Measurements from ENCODE around the gene PVALEF.

PVALEF gene

DNA sequence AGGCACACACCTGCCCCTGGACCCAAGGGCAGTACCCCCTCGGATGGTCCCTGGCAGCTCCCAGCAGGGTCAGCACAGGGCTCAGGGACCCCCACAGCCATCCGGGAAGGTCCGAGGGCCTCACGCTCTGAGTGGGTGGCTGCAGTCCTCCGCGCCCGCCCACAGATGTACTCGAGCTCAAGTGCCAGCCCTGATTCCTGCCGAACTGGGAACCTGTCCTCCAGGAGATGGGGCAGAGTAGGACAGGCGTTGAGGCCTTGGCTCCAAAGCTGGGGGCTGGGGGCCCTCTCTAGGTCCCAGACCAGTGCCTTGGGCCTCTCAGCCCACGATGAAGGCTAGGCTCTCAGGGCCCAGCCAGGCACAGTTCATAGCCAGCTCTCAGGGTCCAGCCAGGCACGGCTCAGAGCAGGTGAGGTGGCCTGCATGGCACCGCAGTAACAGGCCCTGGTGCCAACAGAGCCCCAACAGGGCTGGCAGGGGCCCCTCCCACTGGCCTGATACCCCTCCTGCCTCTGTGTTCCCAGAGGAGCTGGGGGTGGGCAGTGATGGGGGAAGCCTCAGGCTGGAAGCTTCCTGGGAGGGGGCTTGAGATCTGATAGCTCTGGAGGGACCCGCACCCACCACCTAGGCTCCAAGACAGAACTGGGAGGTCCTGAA is 35.5 kb upstream of the PVALEF start:
- Histone ChIP-seq H2BK12ac (ENCODE audit: low read length in 2 of 2) (no peak overlapping the region), H3K79me1 (replicated peaks; ENCODE audit: low read length, poor library complexity, severe bottlenecking) (no peaks in the 10 kb centered on the region), H3K14ac (ENCODE audit: low read length in 2 of 2) (no peak overlapping the region), H3K18ac (ENCODE audit: low read depth in 1 of 2, low read length in 2 of 2) (no peak overlapping the region), H2AFZ (ENCODE audit: low read depth, low read length) (no peak overlapping the region), H3K4ac (ENCODE audit: low read depth in 1 of 2, low read length in 2 of 2) (no peak overlapping the region), H2BK15ac (ENCODE audit: low read depth, poor library complexity, severe bottlenecking) (no peak overlapping the region), H2AK5ac (ENCODE audit: low read length, severe bottlenecking) (no peak overlapping the region), H3K36me3 (ENCODE audit: control insufficient read depth in 1 of 2, insufficient read depth in 2 of 2, low read depth in 1 of 2, low read length in 2 of 2) (no peaks in the 10 kb centered on the region), H3K9ac (ENCODE audit: low read length) (no peak overlapping the region), H2BK5ac (ENCODE audit: low read depth, low read length, poor library complexity, severe bottlenecking) (no peak overlapping the region), H3K27ac (ENCODE audit: low read length, poor library complexity, severe bottlenecking) (no peak overlapping the region), H4K91ac (ENCODE audit: low read length) (no peak overlapping the region), H3K23ac (ENCODE audit: low read length in 2 of 2) (no peak overlapping the region), H3K9me3 (ENCODE audit: control insufficient read depth, low read length) (no peaks in the 10 kb centered on the region), H3K27me3 (ENCODE audit: control insufficient read depth in 1 of 2, insufficient read depth in 1 of 2, low read length in 2 of 2) (peaks cover 0 to 39% of the 10 kb centered on the region in 2 experiments), H3K4me2 (ENCODE audit: low read length, poor library complexity, severe bottlenecking) (no peak overlapping the region), H3K4me1 (ENCODE audit: control insufficient read depth, insufficient read depth, low read depth, low read length) (peaks cover 6% of the 10 kb centered on the region), H3K4me3 (ENCODE audit: insufficient read depth in 1 of 2, low read depth in 1 of 2, low read length in 2 of 2) (no peak overlapping the region), H4K8ac (ENCODE audit: low read length) (no peak overlapping the region), H2BK120ac (ENCODE audit: low read depth, low read length) (no peak overlapping the region)
- DNase-seq, result no peak
- WGBS, result 77% methylated on average over 13 of the region's 14 CpGs

DNA sequence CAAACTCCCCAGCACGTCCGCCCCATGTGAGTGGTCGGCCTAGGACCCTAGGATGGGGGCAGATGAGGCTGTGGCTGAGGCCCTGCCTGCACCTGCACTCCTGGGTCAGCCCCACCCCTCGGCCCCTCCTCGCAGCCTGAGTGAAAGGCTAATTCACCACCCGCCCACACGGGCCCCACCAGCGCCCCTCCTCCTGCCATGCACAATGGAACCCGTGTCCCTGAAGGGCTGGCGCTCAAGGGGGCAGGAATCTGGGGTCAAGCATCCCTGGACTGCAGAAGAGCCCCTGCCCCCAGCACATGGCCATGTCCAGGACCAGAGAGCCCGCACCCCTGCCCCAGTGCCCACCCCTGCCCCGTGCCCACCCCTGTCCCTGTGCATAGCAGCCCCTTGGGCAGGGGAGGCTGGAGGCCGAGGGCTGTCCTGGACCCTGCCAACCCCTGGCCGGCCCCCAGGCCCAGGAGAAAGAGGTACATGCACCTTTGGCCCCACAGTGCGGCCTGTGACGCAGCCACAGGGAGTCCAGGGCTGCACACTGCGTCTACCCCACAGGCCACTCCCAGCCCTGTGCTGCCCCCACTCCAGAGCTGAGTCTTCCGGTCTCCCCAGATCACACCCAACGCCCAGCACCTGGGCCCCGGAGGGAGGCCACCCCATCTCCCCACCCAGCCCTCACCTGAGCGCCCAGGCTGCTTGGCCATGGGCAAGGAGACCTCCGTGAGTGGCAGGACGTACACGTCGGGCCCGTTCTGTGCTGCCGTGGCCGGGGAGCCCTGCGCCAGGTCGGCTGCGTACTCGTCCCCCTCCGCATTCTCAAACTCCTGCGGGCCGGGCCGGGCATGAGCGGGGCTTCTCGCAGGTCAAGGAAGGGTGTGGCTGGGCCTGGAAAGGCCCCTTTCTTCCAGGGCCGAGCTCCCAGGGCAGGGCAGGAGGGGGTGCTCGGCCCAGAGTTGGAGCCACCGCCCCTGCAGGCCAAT is 34.6 kb upstream of the PVALEF start:
- Histone ChIP-seq H3K27me3 (ENCODE audit: control insufficient read depth in 1 of 2, insufficient read depth in 1 of 2, low read length in 2 of 2) (peaks cover 0 to 47% of the 10 kb centered on the region in 2 experiments), H3K9me3 (ENCODE audit: control insufficient read depth, low read length) (no peaks in the 10 kb centered on the region), H3K4me3 (ENCODE audit: insufficient read depth in 1 of 2, low read depth in 1 of 2, low read length in 2 of 2) (no peak overlapping the region), H2BK5ac (ENCODE audit: low read depth, low read length, poor library complexity, severe bottlenecking) (no peak overlapping the region), H2BK12ac (ENCODE audit: low read length in 2 of 2) (no peak overlapping the region), H3K14ac (ENCODE audit: low read length in 2 of 2) (no peak overlapping the region), H3K36me3 (ENCODE audit: control insufficient read depth in 1 of 2, insufficient read depth in 2 of 2, low read depth in 1 of 2, low read length in 2 of 2) (no peaks in the 10 kb centered on the region), H3K4me2 (ENCODE audit: low read length, poor library complexity, severe bottlenecking) (no peak overlapping the region), H2BK120ac (ENCODE audit: low read depth, low read length) (no peak overlapping the region), H3K27ac (ENCODE audit: low read length, poor library complexity, severe bottlenecking) (no peak overlapping the region), H3K9ac (ENCODE audit: low read length) (no peak overlapping the region), H4K8ac (ENCODE audit: low read length) (no peak overlapping the region), H2AK5ac (ENCODE audit: low read length, severe bottlenecking) (no peak overlapping the region), H3K79me1 (replicated peaks; ENCODE audit: low read length, poor library complexity, severe bottlenecking) (no peaks in the 10 kb centered on the region), H2AFZ (ENCODE audit: low read depth, low read length) (no peak overlapping the region), H3K18ac (ENCODE audit: low read depth in 1 of 2, low read length in 2 of 2) (no peak overlapping the region), H2BK15ac (ENCODE audit: low read depth, poor library complexity, severe bottlenecking) (no peak overlapping the region), H3K23ac (ENCODE audit: low read length in 2 of 2) (no peak overlapping the region), H4K91ac (ENCODE audit: low read length) (no peak overlapping the region), H3K4ac (ENCODE audit: low read depth in 1 of 2, low read length in 2 of 2) (no peak overlapping the region), H3K4me1 (ENCODE audit: control insufficient read depth, insufficient read depth, low read depth, low read length) (peaks cover 4% of the 10 kb centered on the region)
- no peak for DNase-seq
- WGBS, result 84% methylated on average over 36 of the region's 41 CpGs

DNA sequence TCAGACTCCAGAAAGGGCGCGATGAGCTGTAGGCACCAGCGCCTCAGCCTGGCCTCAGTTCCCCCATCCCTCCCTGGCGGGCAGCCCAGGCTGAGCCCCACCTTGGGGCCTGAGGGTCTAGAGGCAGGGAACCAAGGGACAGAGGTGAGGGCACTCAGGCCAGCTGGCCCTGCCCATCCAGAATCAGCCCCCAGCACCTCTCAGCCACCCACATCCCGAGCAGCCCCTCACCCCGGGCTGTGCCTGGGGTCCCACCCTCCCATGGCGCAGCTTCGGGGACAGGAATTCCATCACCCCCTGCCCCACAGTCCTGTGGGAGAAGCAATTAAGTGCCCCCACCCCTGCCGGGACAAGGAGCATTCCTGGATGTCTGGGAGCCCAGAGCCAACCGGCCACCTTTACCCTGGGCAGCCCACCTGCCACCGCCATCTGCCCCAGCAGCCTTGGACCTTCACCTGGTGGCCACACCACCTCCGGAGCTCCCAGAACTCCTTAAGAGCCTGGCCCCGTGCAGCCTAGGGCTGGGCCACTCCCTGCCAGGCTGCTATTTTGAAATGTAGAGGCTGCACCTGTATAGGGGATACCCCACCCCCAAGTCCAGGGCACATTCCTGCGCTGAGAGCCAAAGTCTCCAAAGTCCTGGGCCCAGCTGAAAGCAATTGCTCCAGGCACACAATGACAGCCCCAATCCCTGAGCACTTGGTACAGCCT is 33.7 kb upstream of the PVALEF start:
- Histone ChIP-seq H2BK5ac (ENCODE audit: low read depth, low read length, poor library complexity, severe bottlenecking) (no peak overlapping the region), H3K4ac (ENCODE audit: low read depth in 1 of 2, low read length in 2 of 2) (no peak overlapping the region), H3K9ac (ENCODE audit: low read length) (no peak overlapping the region), H2BK15ac (ENCODE audit: low read depth, poor library complexity, severe bottlenecking) (no peak overlapping the region), H3K27ac (ENCODE audit: low read length, poor library complexity, severe bottlenecking) (no peak overlapping the region), H3K23ac (ENCODE audit: low read length in 2 of 2) (no peak overlapping the region), H4K8ac (ENCODE audit: low read length) (no peak overlapping the region), H3K4me2 (ENCODE audit: low read length, poor library complexity, severe bottlenecking) (no peak overlapping the region), H2AFZ (ENCODE audit: low read depth, low read length) (no peak overlapping the region), H3K27me3 (ENCODE audit: control insufficient read depth in 1 of 2, insufficient read depth in 1 of 2, low read length in 2 of 2) (peaks cover 0 to 40% of the 10 kb centered on the region in 2 experiments), H3K14ac (ENCODE audit: low read length in 2 of 2) (no peak overlapping the region), H3K4me3 (ENCODE audit: insufficient read depth in 1 of 2, low read depth in 1 of 2, low read length in 2 of 2) (no peak overlapping the region), H3K36me3 (ENCODE audit: control insufficient read depth in 1 of 2, insufficient read depth in 2 of 2, low read depth in 1 of 2, low read length in 2 of 2) (no peaks in the 10 kb centered on the region), H3K9me3 (ENCODE audit: control insufficient read depth, low read length) (no peaks in the 10 kb centered on the region), H3K18ac (ENCODE audit: low read depth in 1 of 2, low read length in 2 of 2) (no peak overlapping the region), H2BK120ac (ENCODE audit: low read depth, low read length) (no peak overlapping the region), H2AK5ac (ENCODE audit: low read length, severe bottlenecking) (no peak overlapping the region), H2BK12ac (ENCODE audit: low read length in 2 of 2) (no peak overlapping the region), H3K4me1 (ENCODE audit: control insufficient read depth, insufficient read depth, low read depth, low read length) (peaks cover 2% of the 10 kb centered on the region), H4K91ac (ENCODE audit: low read length) (no peak overlapping the region), H3K79me1 (replicated peaks; ENCODE audit: low read length, poor library complexity, severe bottlenecking) (no peaks in the 10 kb centered on the region)
- DNase-seq, result no peak
- WGBS, result 84% methylated on average over 14 of the region's 14 CpGs

DNA sequence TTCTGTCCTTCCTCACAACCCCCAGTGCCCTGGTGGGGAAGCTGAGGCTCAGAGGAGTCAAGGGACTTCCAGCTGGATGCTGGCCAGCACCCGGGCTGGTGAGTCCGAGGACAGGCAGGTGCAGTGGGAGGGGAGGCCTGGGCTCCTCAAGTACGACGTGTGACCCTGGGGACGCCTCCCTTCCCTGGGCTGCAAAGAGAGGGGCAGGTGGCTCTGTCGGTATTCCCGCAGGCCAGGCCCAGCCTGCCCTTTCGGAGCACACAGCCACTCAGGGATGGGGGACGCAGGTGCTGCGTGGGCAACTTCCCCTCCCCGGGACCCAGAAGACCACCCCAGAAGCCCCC is 33.1 kb upstream of the PVALEF start:
- Histone ChIP-seq H3K36me3 (ENCODE audit: control insufficient read depth in 1 of 2, insufficient read depth in 2 of 2, low read depth in 1 of 2, low read length in 2 of 2) (no peaks in the 10 kb centered on the region), H2AK5ac (ENCODE audit: low read length, severe bottlenecking) (no peak overlapping the region), H3K27ac (ENCODE audit: low read length, poor library complexity, severe bottlenecking) (no peak overlapping the region), H4K8ac (ENCODE audit: low read length) (no peak overlapping the region), H3K23ac (ENCODE audit: low read length in 2 of 2) (no peak overlapping the region), H3K27me3 (ENCODE audit: control insufficient read depth in 1 of 2, insufficient read depth in 1 of 2, low read length in 2 of 2) (peaks cover 0 to 39% of the 10 kb centered on the region in 2 experiments), H3K4ac (ENCODE audit: low read depth in 1 of 2, low read length in 2 of 2) (no peak overlapping the region), H3K9ac (ENCODE audit: low read length) (no peak overlapping the region), H4K91ac (ENCODE audit: low read length) (no peak overlapping the region), H2BK12ac (ENCODE audit: low read length in 2 of 2) (no peak overlapping the region), H3K4me1 (ENCODE audit: control insufficient read depth, insufficient read depth, low read depth, low read length) (no peaks in the 10 kb centered on the region), H3K79me1 (replicated peaks; ENCODE audit: low read length, poor library complexity, severe bottlenecking) (no peaks in the 10 kb centered on the region), H2AFZ (ENCODE audit: low read depth, low read length) (no peak overlapping the region), H3K9me3 (ENCODE audit: control insufficient read depth, low read length) (no peaks in the 10 kb centered on the region), H2BK120ac (ENCODE audit: low read depth, low read length) (no peak overlapping the region), H2BK15ac (ENCODE audit: low read depth, poor library complexity, severe bottlenecking) (no peak overlapping the region), H3K4me3 (ENCODE audit: insufficient read depth in 1 of 2, low read depth in 1 of 2, low read length in 2 of 2) (no peak overlapping the region), H2BK5ac (ENCODE audit: low read depth, low read length, poor library complexity, severe bottlenecking) (no peak overlapping the region), H3K14ac (ENCODE audit: low read length in 2 of 2) (no peak overlapping the region), H3K4me2 (ENCODE audit: low read length, poor library complexity, severe bottlenecking) (no peak overlapping the region), H3K18ac (ENCODE audit: low read depth in 1 of 2, low read length in 2 of 2) (no peak overlapping the region)
- WGBS, result 58% methylated on average over 11 of the region's 11 CpGs
- DNase-seq, result no peak

Data from mesenchymal stem cell (in vitro differentiated cells and primary cell).